Liver (tissue), 3 donors: Measurements from ENCODE around the gene EXOC4.

Experiments
- ATF3 ChIP-seq: IDR thresholded peaks from 2 replicates; pipeline ENCODE4 v1.6.1; 2016; ENCODE audit warnings: antibody characterized with exemption
- CTCF ChIP-seq: fragments of 150-350 bp; IDR thresholded peaks from 2 replicates; pipeline ENCODE4 v1.5.1; 2017; ENCODE audit warnings: improper control_type of control experiment, low read depth, low read length; ENCODE audit not compliant: missing input control
- REST ChIP-seq: IDR thresholded peaks from 2 replicates; pipeline ENCODE4 v1.6.1; 2016; ENCODE audit warnings: antibody characterized with exemption, mild to moderate bottlenecking
- donor health status: healthy.
- donor health status: healthy.

- TF ChIP-seq REST, result no peak
- no peak for TF ChIP-seq CTCF
- TF ChIP-seq ATF3, result no peak
Observed at GRCh38 chr7:133681529-133681928, 428.7 kb downstream of the EXOC4 start.
